Neural cell (in vitro differentiated cells): ENCODE measurements around the gene RIGI. TPM values are rescaled to one million over a fixed set of nuclear protein-coding genes. Genes with fewer than 3 reads are reported as not detected.
"Not testable (repeated sequence)": the region's sequence is repeated elsewhere in the genome, so short reads cannot be mapped to it uniquely, and the experiment has no call there.

Source experiments
- H2AFZ ChIP-seq: fragments of 200-600, 300-800 bp; sonication (generic), shearing (Covaris generic); 2 replicates; pipeline ENCODE4 v1.6.0; 2014; ENCODE audit warnings: low read depth, mild to moderate bottlenecking, antibody characterized with exemption, low read length, moderate library complexity
- H3F3A ChIP-seq: fragments of 200-600 bp; shearing (Covaris generic); 2 replicates; pipeline ENCODE4 v1.6.1; 2016; ENCODE audit warnings: mild to moderate bottlenecking, moderate library complexity, mixed read lengths, antibody characterized with exemption, low read length; ENCODE audit not compliant: insufficient read depth, poor library complexity, severe bottlenecking
- H3K27ac ChIP-seq: fragments of 200-600, 300-800 bp; sonication (generic), shearing (Covaris generic); 2 replicates; pipeline ENCODE4 v1.5.1; 2014; ENCODE audit warnings: mild to moderate bottlenecking, low read length, moderate library complexity
- H3K27me3 ChIP-seq: fragments of 300-800, 200-600 bp; sonication (generic), shearing (Covaris generic); 2 replicates; pipeline ENCODE4 v1.6.0; 2014; ENCODE audit warnings: mild to moderate bottlenecking, low read depth, low read length, moderate library complexity; ENCODE audit not compliant: insufficient read depth
- H3K36me3 ChIP-seq: fragments of 300-800, 200-600 bp; sonication (generic), shearing (Covaris generic); 2 replicates; pipeline ENCODE4 v1.5.1; 2014; ENCODE audit warnings: mild to moderate bottlenecking, antibody characterized with exemption, low read length, moderate library complexity; ENCODE audit not compliant: insufficient read depth
- H3K4me2 ChIP-seq: fragments of 300-800, 200-600 bp; sonication (generic), shearing (Covaris generic); 2 replicates; pipeline ENCODE4 v1.6.0; 2014; ENCODE audit warnings: mild to moderate bottlenecking, low read length
- H3K4me3 ChIP-seq: fragments of 300-800, 200-600 bp; sonication (generic), shearing (Covaris generic); 2 replicates; pipeline ENCODE4 v1.5.1; 2014; ENCODE audit warnings: mild to moderate bottlenecking, low read length, moderate library complexity
- H3K79me2 ChIP-seq: fragments of 200-600 bp; shearing (Covaris generic); replicated peaks from 2 replicates; pipeline ENCODE4 v1.6.0; 2014; ENCODE audit warnings: mild to moderate bottlenecking, low read length, moderate library complexity; ENCODE audit not compliant: insufficient read depth
- H3K9ac ChIP-seq: fragments of 300-800, 200-600 bp; sonication (generic), shearing (Covaris generic); 2 replicates; pipeline ENCODE4 v1.6.1; 2016; ENCODE audit warnings: mild to moderate bottlenecking, low read length, mixed read lengths
- H3K9me2 ChIP-seq: fragments of 200-600 bp; shearing (Covaris generic); 2 replicates; pipeline ENCODE4 v1.6.1; 2016; ENCODE audit warnings: mild to moderate bottlenecking, low read length, mixed read lengths; ENCODE audit not compliant: insufficient read depth
- H3K9me3 ChIP-seq: fragments of 200-600, 300-800 bp; sonication (generic), shearing (Covaris generic); 2 replicates; pipeline ENCODE4 v1.6.1; 2016; ENCODE audit warnings: mild to moderate bottlenecking, mixed run types, low read length, moderate library complexity, mixed read lengths
- H4K20me1 ChIP-seq: fragments of 200-600 bp; shearing (Covaris generic); 2 replicates; pipeline ENCODE4 v1.6.1; 2016; ENCODE audit warnings: mild to moderate bottlenecking, mixed run types; ENCODE audit not compliant: insufficient read depth
- EP300 ChIP-seq: fragments of 450-650 bp; conservative IDR thresholded peaks from 2 replicates; pipeline ENCODE4 v1.6.1; 2014; ENCODE audit warnings: antibody characterized with exemption, mild to moderate bottlenecking, moderate library complexity; ENCODE audit not compliant: poor library complexity, severe bottlenecking
- EZH2 ChIP-seq: fragments of 200-600, 300-800 bp; shearing (Covaris generic), sonication (generic); IDR thresholded peaks from 2 replicates; pipeline ENCODE4 v1.6.1; 2014; ENCODE audit warnings: antibody characterized with exemption, low read length, borderline replicate concordance, mild to moderate bottlenecking; ENCODE audit not compliant: insufficient read depth, poor library complexity, severe bottlenecking
- MXI1 ChIP-seq: fragments of 450-650 bp; conservative IDR thresholded peaks from 2 replicates; pipeline ENCODE4 v1.6.1; 2014; ENCODE audit warnings: antibody characterized with exemption, mild to moderate bottlenecking; ENCODE audit not compliant: poor library complexity, severe bottlenecking
- POLR2AphosphoS5 ChIP-seq: IDR thresholded peaks from 2 replicates; pipeline ENCODE4 v1.6.1; 2012
- RAD21 ChIP-seq: fragments of 450-650 bp; conservative IDR thresholded peaks from 2 replicates; pipeline ENCODE4 v1.6.1; 2014; ENCODE audit warnings: antibody characterized with exemption, mild to moderate bottlenecking, moderate library complexity
- SMC3 ChIP-seq: fragments of 450-650 bp; conservative IDR thresholded peaks from 2 replicates; pipeline ENCODE4 v1.6.1; 2014; ENCODE audit warnings: antibody characterized with exemption, mild to moderate bottlenecking, moderate library complexity; ENCODE audit not compliant: poor library complexity
- TAF1 ChIP-seq: IDR thresholded peaks from 2 replicates; pipeline ENCODE4 v1.6.1; 2012; ENCODE audit warnings: low read depth
- polyA plus RNA-seq: library from polyadenylated mRNA; depleted of rRNA; stranded (reverse); fragments of >200 nt; gene quantifications from 2 replicates; pipeline ENCODE4 v1.2.3, GENCODE V29; 2014
- TF ChIP-seq, protein P1 (sequence below): IDR thresholded peaks from 2 replicates; pipeline ENCODE4 v1.6.1; 2012; ENCODE audit warnings: borderline replicate concordance
- TF ChIP-seq, protein P2 (sequence below): fragments of 450-650 bp; IDR thresholded peaks from 2 replicates; pipeline ENCODE4 v1.5.1; 2014; ENCODE audit warnings: antibody characterized with exemption, mild to moderate bottlenecking, moderate library complexity; ENCODE audit not compliant: poor library complexity, severe bottlenecking

RIGI gene
- polyA plus RNA-seq, 1 donor from 2014 or later: 2.5 TPM

DNA sequence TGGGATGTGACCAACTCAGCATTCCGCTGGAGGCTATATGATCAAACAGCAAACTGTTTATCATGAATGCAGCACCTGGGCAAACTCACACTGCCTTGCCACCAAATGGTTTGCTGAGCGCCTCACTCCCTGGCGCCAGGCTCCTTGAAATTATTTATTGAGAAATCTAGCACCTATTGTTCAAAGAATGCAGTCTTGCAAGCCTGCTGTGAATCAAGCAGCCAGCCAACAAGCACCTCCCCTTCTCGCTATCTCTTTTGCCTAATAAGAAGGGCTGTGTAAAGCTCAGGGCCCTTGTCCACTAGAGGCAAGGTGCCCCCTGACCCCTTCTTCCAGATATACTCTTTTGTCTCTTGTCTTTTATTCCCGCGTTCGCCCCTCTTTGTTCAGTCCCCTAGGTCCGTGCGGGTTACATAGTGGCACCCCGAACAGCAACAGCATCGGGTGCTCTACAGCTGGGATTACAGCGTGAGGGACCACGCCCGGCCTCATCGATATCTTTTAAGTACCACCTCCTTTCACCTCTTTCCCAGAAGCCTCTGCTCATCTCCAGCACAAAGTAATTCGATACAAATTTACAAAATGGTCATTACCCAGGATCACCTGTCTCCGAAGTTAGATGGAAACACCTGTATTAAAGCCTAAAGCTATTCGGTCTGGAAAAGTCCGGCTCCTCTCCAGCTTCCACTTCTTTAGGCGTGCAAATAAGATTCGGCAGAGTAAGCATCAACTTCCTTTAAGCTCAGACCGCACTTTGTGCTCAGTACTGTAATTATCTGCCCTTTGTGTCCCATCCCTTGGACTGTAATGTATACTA, 896 bp downstream of the RIGI start:
- Histone ChIP-seq H3F3A (no peaks in the 10 kb centered on the region), H3K27ac (no peak overlapping the region), H2AFZ (no peak overlapping the region)

DNA sequence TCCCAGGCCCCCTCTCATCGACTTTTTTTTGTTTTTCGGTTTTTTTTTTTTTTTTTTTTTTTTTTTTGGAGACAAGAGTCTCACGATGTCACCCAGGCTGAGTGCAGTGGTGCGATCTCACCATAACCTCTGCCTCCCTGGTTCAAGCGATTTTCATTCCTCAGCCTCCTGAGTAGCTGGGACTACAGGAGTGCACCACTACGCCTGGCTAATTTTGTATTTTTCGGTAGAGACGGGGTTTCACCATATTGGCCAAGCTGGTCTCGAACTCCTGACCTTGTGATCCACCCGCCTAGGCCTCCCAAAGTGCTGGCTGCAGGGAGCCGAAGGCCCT, 1.5 kb downstream of the RIGI start:
- H3K4me3 ChIP-seq, H2AFZ ChIP-seq, H3K36me3 ChIP-seq, H3F3A ChIP-seq, H3K27ac ChIP-seq, H3K9me3 ChIP-seq, H3K9me2 ChIP-seq, H3K4me2 ChIP-seq, H3K79me2 ChIP-seq, H3K9ac ChIP-seq, H4K20me1 ChIP-seq, H3K27me3 ChIP-seq: not testable (repeated sequence)

More for the DNA sequence above, 896 bp downstream of the RIGI start:
- Histone ChIP-seq H3K9me2 (no peaks in the 10 kb centered on the region), H3K4me2 (no peak overlapping the region), H3K4me3 (no peak overlapping the region), H3K79me2 (no peaks in the 10 kb centered on the region), H3K9ac (no peak overlapping the region), H3K36me3 (no peaks in the 10 kb centered on the region), H3K9me3 (no peaks in the 10 kb centered on the region), H4K20me1 (no peaks in the 10 kb centered on the region), H3K27me3 (no peaks in the 10 kb centered on the region)
- TF ChIP-seq SMC3 (no peak), TAF1 (no peak), EP300 (no peak), RAD21 (no peak), EZH2 (no peak), MXI1 (no peak), POLR2AphosphoS5 (no peak)
- TF ChIP-seq, protein P1, sequence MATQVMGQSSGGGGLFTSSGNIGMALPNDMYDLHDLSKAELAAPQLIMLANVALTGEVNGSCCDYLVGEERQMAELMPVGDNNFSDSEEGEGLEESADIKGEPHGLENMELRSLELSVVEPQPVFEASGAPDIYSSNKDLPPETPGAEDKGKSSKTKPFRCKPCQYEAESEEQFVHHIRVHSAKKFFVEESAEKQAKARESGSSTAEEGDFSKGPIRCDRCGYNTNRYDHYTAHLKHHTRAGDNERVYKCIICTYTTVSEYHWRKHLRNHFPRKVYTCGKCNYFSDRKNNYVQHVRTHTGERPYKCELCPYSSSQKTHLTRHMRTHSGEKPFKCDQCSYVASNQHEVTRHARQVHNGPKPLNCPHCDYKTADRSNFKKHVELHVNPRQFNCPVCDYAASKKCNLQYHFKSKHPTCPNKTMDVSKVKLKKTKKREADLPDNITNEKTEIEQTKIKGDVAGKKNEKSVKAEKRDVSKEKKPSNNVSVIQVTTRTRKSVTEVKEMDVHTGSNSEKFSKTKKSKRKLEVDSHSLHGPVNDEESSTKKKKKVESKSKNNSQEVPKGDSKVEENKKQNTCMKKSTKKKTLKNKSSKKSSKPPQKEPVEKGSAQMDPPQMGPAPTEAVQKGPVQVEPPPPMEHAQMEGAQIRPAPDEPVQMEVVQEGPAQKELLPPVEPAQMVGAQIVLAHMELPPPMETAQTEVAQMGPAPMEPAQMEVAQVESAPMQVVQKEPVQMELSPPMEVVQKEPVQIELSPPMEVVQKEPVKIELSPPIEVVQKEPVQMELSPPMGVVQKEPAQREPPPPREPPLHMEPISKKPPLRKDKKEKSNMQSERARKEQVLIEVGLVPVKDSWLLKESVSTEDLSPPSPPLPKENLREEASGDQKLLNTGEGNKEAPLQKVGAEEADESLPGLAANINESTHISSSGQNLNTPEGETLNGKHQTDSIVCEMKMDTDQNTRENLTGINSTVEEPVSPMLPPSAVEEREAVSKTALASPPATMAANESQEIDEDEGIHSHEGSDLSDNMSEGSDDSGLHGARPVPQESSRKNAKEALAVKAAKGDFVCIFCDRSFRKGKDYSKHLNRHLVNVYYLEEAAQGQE: no peak
- TF ChIP-seq, protein P2, sequence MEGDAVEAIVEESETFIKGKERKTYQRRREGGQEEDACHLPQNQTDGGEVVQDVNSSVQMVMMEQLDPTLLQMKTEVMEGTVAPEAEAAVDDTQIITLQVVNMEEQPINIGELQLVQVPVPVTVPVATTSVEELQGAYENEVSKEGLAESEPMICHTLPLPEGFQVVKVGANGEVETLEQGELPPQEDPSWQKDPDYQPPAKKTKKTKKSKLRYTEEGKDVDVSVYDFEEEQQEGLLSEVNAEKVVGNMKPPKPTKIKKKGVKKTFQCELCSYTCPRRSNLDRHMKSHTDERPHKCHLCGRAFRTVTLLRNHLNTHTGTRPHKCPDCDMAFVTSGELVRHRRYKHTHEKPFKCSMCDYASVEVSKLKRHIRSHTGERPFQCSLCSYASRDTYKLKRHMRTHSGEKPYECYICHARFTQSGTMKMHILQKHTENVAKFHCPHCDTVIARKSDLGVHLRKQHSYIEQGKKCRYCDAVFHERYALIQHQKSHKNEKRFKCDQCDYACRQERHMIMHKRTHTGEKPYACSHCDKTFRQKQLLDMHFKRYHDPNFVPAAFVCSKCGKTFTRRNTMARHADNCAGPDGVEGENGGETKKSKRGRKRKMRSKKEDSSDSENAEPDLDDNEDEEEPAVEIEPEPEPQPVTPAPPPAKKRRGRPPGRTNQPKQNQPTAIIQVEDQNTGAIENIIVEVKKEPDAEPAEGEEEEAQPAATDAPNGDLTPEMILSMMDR: no peak
